Left cardiac atrium (tissue), 4 donors: Measurements from ENCODE around the gene IQSEC1. TPM values are rescaled to one million over a fixed set of nuclear protein-coding genes. Genes with fewer than 3 reads are reported as not detected.

ENCODE experiments used
- ATAC-seq, 2 donors: fragments of 200-7000 bp; cut with Tn5 transposase; one replicate each; pipeline ENCODE4 v1.9.1; 2020; ENCODE audit warnings: mild to moderate bottlenecking in 2 of 2, moderate library complexity in 2 of 2
- DNase-seq: peaks from one replicate; pipeline ENCODE4 v3.0.0-alpha.2; 2020
- intact Hi-C, 2 donors: fragments of 100-400 bp; cut with DNase I; formaldehyde crosslinking; loops; one replicate each; pipeline versions ENCODE4 v1.14.1 to v1.15.1; 2022 to 2023
- total RNA-seq, 2 donors: library from RNA; stranded (reverse); fragmentation: NEBNext Ultra II Directional; extraction: Animal tissue kit (Norgen Biotek cat#: 25700); gene quantifications; one replicate each; pipeline ENCODE4 v1.2.1, GENCODE V29; 2021
- donor health status: DM: no; HTN: yes; CAD: no.
- donor health status: DM: no; HTN: yes; CAD: no; lungs with severe emphysema.
- donor health status: DM: yes; HTN: yes; CAD: no.
- donor health status: Dilated cardiomyopathy.

The IQSEC1 gene
- total RNA-seq, 2 donors from 2014 or later = 58.8 to 73.7 TPM

- intact Hi-C loops = no loop called here
- no peak for ATAC-seq
- DNase-seq = no peak
Observed at GRCh38 chr3:12996181-12996506, 77.1 kb downstream of the IQSEC1 start.

DNA sequence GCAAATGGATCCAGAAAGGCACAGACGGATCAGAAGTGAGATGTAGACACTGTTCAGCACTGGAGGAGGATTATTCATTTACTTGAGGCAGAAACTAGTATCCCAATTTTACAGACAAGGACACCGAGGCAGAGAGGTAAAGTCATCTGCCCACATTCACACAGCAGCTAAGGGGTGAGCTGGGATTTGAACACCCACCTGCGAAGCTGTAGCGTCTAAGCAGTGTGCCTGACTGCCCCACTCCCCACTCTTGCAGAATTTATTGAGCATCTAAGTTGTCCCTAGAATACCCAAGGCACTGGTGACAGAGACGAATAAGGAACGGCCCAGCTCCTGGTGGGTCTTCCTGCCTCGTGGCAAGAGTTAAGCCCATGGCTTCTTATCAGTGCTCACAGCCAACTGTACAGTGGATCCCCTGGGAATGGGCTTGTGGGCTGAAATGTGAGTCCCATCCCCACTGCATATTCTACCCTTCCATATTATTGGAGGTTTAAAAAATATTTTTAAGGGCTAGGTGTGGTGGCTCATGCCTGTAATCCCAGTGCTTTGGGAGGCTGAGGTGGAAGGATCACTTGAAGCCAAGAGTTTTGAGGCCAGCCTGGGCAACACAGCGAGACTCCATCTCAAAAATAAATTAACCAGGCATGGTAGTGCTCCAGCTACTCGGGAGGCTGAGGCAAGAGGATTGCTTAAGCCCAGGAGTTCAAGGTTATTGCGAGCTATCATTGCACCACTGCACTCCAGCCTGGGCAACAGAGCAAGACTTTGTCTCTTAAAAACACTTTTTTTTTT is 77.6 kb downstream of the IQSEC1 start:
- DNase-seq (peak; percentile 17), ATAC-seq (no peak)
- intact Hi-C loops = no loop called here

- ATAC-seq (peak; percentile 78 to 80), DNase-seq (peak; percentile 89)
- intact Hi-C loops = no loop called here
Observed at GRCh38 chr3:12994607-12995388, 78.4 kb downstream of the IQSEC1 start.

DNA sequence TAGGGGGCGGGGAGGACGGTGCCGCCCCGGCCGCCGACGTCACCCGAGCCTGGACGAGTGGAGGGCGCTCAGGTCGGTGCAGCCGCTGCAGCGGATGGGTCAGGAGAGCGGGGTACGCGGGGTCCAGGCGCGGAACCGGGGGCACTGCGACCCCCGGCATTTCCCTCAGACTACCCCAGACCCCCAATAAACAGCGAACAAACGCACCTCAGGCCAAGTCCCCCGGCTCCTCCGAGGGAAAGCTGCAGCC is 78.9 kb downstream of the IQSEC1 start:
- ATAC-seq (peak; percentile 63 to 68), DNase-seq (peak; percentile 67)
- intact Hi-C loops = no loop called here

DNA sequence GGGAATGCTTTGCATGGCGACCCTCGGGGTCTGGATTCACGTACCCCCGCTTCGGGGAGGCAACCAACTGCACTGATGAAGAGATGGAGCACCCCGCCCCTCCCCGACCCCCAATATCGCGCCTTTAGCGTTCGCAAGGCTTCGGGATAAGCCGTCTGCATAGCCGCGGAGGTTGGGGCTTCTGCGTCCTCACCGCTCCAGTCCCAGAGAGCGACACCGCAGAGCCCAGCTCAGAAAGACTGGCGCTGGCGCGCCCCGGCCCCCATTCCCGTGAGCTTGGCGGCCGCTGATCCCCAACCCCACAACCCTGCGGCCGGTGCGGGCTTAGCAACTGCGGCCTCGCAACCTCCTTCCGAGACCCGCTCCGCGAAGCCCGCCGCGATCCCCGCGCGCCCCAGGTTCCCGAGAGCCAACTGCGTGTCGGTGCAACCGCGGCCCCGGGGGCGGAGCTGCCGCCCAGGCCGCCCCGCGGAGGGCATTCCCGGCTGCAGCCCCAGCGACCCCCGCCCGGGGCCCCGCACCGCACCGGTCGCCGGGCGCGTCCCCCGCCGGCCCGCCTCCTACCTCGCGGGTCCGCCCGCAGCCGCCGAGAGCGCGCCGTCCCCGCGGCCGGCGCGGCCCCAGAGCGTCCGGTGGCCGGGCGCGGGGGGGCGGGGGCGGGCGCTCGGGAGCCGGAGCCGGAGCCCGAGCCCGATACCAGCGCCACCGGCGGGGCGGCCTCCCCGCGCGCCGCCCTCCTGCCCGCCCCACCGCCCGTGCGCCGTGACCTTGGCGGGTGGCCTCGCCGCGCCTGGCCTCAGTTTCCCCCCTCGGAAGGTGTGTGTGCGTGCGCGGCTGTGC is 79.5 kb downstream of the IQSEC1 start:
- intact Hi-C loops = no loop called here
- DNase-seq = peak; percentile 43
- peak; percentile 1 to 23 for ATAC-seq

DNA sequence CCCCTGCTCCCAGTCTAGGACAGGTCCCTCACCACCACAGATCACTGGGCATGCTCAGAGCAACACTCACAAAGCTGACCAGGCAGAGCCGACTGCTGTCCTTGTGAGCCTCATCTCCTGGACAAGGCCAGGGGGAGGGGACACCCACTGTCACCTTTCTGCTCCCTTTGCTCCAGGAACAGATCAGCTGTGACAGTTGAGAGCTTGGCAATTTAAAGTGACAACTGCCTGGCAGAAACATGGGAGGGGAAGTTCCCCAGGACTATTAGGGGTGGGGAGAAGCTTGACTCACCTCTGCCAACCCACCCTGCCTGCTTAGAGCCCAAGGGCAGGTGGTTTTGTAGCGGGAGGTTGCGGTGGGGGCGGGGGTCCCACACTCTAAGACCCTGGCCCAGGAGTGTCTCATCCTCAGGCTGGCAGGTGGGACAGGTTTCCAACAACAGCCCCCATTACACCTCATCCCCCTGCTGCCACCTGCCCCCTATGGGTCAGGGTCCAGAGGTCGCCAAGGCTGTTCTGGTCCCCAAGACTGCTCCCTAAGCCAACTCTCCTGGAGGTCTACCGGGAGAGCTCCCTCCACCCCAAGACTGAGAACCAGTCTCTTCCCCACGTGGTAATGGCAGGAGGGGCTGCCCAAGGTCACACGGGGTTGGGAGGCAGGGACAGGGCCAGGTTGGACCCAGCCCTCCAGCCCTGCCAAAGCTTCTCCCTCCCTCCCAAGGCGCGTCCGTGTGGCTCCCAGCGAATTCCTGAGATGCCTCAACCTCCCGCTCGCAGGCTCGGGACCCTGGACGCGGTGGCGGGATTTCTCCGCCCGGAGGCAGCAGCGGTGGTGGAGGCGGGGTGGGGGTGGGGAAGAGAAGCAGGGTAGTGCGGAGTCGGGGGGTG is 80.4 kb downstream of the IQSEC1 start:
- ATAC-seq (peak; percentile 17), DNase-seq (peak; percentile 56)
- intact Hi-C loops = no loop called here

- intact Hi-C loops = no loop called here
- peak; percentile 16 for DNase-seq
- no peak for ATAC-seq
Observed at GRCh38 chr3:12991861-12992281, 81.4 kb downstream of the IQSEC1 start.

GRCh38 chr3:12991481-12991837 is 81.8 kb downstream of the IQSEC1 start:
- intact Hi-C loops = no loop called here
- no peak for ATAC-seq
- DNase-seq = no peak

DNA sequence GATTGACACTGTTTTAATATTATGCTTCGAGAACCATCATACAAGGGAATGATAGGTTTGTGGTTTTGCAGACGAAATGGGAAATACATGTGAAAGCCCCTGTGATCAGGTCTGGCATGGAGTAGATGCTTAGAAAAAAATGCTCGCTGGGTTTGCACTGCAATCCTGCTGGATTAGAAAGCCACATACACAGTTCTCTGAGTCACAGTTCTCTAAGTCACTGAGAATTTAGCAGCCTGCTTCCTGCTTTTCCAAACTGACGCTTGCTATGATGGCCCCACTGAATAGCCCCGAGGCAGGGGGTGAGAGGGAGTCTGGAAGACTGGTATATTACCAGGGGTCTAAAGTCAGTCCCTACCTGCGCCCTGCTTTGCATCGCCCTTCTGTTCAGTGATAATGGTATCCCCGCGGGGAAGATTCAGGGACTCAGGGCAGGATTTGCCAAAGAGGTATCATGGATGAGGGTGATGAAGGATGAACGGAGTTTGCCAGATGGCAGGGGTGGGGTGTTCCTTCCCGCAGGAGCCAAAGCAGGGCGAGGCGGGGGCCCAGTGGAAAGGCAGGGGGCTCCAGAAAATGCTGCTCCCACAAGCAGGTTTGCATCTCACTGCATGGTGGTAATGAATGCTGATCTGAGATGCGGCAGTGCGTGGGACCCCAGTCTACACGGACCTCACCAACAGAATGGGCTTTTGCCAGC is 82.3 kb downstream of the IQSEC1 start:
- intact Hi-C loops = no loop called here
- ATAC-seq = no peak
- DNase-seq = no peak

- DNase-seq (no peak), ATAC-seq (no peak)
- intact Hi-C loops = no loop called here
Observed at GRCh38 chr3:12990306-12990705, 82.9 kb downstream of the IQSEC1 start.

- intact Hi-C loops = loop anchor here (5.0 to 10.0 kb wide), 2 partner anchors 94 to 122 kb away; no protein-coding TSS in a partner anchor
- DNase-seq = no peak
Observed at GRCh38 chr3:12988728-12989454, 84.3 kb downstream of the IQSEC1 start.

GRCh38 chr3:12987602-12988001 is 85.6 kb downstream of the IQSEC1 start:
- intact Hi-C loops = loop anchor here (5.0 to 10.0 kb wide), 2 partner anchors 93 to 120 kb away; no protein-coding TSS in a partner anchor

More at GRCh38 chr3:12988728-12989454, 84.3 kb downstream of the IQSEC1 start:
- ATAC-seq = no peak

DNA sequence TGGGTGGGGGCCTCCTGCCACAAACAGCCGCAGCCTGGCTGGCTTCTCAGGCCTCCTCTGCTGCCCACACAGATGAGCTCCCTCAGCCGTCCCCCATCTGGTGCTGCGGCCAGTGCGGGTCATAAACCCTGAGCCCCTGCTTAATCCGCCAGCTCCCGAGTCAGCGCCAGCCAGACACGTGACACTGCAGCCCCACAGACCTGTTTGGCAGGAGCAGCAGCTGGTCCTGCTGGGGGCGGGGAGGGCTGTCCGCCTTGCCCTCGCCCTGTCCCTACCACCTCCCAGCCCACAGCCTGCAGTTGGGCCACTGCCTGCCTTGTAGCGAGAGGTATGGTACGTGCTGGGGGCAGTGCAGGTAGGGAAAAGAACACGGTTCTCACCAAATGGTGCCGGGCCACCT is 86.2 kb downstream of the IQSEC1 start:
- ATAC-seq = peak; percentile 7 to 9
- intact Hi-C loops = loop anchor here (5.0 to 10.0 kb wide), 2 partner anchors 92 to 120 kb away; no protein-coding TSS in a partner anchor
- DNase-seq = no peak

More at GRCh38 chr3:12987602-12988001, 85.6 kb downstream of the IQSEC1 start:
- DNase-seq (no peak), ATAC-seq (no peak)

GRCh38 chr3:12986521-12986920 is 86.7 kb downstream of the IQSEC1 start:
- intact Hi-C loops = loop anchor here (5.0 to 10.0 kb wide), 2 partner anchors 92 to 119 kb away; no protein-coding TSS in a partner anchor
- DNase-seq (no peak), ATAC-seq (no peak)

- intact Hi-C loops = loop anchor here (5.0 to 10.0 kb wide), 2 partner anchors 91 to 119 kb away; no protein-coding TSS in a partner anchor
- DNase-seq (no peak), ATAC-seq (no peak)
Observed at GRCh38 chr3:12986031-12986430, 87.2 kb downstream of the IQSEC1 start.

- no peak for DNase-seq
- intact Hi-C loops = loop anchor here (5.0 to 10.0 kb wide), 2 partner anchors 90 to 118 kb away; no protein-coding TSS in a partner anchor
- ATAC-seq = peak in 1 of 2 donors; percentile 50
Observed at GRCh38 chr3:12985148-12985547, 88.1 kb downstream of the IQSEC1 start.
